ENCODE data around the gene ING5.

DNA sequence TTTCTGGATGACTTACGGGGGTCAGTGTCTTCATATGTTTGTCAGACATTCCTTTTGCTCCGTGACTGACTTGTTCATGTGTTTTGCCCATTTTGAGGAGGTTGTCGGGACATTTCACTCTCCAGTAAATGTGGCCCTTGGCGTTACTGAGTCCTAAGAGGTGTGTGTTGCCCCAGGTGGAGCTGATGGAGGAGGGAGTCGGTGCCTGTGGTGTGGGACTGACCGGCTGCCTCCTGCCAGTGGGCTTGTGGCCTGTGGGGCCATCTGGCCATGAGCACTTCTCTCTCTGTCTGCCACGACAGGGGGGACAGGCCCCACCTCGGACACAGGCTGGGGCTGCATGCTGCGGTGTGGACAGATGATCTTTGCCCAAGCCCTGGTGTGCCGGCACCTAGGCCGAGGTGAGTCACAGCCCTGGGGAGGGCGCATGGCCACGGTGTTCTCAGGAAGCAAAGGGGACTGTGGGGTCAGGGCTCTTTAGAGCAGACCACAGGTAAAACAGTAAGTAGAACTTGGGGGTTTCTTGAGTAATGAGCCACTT, 48.6 kb upstream of the ING5 start:
- TF ChIP-seq, protein P1, sequence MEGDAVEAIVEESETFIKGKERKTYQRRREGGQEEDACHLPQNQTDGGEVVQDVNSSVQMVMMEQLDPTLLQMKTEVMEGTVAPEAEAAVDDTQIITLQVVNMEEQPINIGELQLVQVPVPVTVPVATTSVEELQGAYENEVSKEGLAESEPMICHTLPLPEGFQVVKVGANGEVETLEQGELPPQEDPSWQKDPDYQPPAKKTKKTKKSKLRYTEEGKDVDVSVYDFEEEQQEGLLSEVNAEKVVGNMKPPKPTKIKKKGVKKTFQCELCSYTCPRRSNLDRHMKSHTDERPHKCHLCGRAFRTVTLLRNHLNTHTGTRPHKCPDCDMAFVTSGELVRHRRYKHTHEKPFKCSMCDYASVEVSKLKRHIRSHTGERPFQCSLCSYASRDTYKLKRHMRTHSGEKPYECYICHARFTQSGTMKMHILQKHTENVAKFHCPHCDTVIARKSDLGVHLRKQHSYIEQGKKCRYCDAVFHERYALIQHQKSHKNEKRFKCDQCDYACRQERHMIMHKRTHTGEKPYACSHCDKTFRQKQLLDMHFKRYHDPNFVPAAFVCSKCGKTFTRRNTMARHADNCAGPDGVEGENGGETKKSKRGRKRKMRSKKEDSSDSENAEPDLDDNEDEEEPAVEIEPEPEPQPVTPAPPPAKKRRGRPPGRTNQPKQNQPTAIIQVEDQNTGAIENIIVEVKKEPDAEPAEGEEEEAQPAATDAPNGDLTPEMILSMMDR (IDR thresholded peaks at IDR 0.05; ENCODE audit: low read depth, low read length), result no peak
- TF ChIP-seq MYC (IDR thresholded peaks at IDR 0.05; ENCODE audit: low read depth, low read length) (no peak), POLR2A (IDR thresholded peaks at IDR 0.05; ENCODE audit: extremely low read depth, insufficient read length) (no peak)
- TF ChIP-seq, protein P2, sequence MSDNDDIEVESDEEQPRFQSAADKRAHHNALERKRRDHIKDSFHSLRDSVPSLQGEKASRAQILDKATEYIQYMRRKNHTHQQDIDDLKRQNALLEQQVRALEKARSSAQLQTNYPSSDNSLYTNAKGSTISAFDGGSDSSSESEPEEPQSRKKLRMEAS (IDR thresholded peaks at IDR 0.05; ENCODE audit: low read depth, low read length), result no peak

All from NB4 (cell line).